ENCODE measurements around the gene TBC1D2.

Gene TBC1D2

GRCh38 chr9:98254228-98255060 lies 1.0 kb downstream of the TBC1D2 start:
- FAIRE-seq, result no peak
- no peak for TF ChIP-seq POLR2A (IDR thresholded peaks at IDR 0.05; ENCODE audit: low read depth, low read length)
- TF ChIP-seq TAF1 (IDR thresholded peaks at IDR 0.05; ENCODE audit: borderline replicate concordance, low read depth, low read length), result no peak
- no peak for TF ChIP-seq POLR2AphosphoS5 (IDR thresholded peaks at IDR 0.05; ENCODE audit: low read depth, low read length)
- no peak for DNase-seq (ENCODE audit: insufficient read length)

- no peak for FAIRE-seq
- DNase-seq (ENCODE audit: insufficient read length), result no peak
- TF ChIP-seq POLR2A (IDR thresholded peaks at IDR 0.05; ENCODE audit: low read depth, low read length) (no peak), TAF1 (IDR thresholded peaks at IDR 0.05; ENCODE audit: borderline replicate concordance, low read depth, low read length) (no peak), POLR2AphosphoS5 (IDR thresholded peaks at IDR 0.05; ENCODE audit: low read depth, low read length) (no peak)
These were observed 1.9 kb downstream of the TBC1D2 start for GRCh38 chr9:98253565-98253964.

- DNase-seq (ENCODE audit: insufficient read length) (no peak), FAIRE-seq (no peak)
- no peak for TF ChIP-seq TAF1 (IDR thresholded peaks at IDR 0.05; ENCODE audit: borderline replicate concordance, low read depth, low read length)
- no peak for TF ChIP-seq POLR2AphosphoS5 (IDR thresholded peaks at IDR 0.05; ENCODE audit: low read depth, low read length)
- no peak for TF ChIP-seq POLR2A (IDR thresholded peaks at IDR 0.05; ENCODE audit: low read depth, low read length)
These were observed 3.9 kb downstream of the TBC1D2 start for GRCh38 chr9:98251551-98251950.

- TF ChIP-seq TAF1 (IDR thresholded peaks at IDR 0.05; ENCODE audit: borderline replicate concordance, low read depth, low read length) (no peak), POLR2AphosphoS5 (IDR thresholded peaks at IDR 0.05; ENCODE audit: low read depth, low read length) (no peak), POLR2A (IDR thresholded peaks at IDR 0.05; ENCODE audit: low read depth, low read length) (no peak)
- DNase-seq (ENCODE audit: insufficient read length), result no peak
- no peak for FAIRE-seq
These were observed 5.7 kb downstream of the TBC1D2 start for GRCh38 chr9:98249771-98250170.

GRCh38 chr9:98248737-98249474 lies 6.5 kb downstream of the TBC1D2 start:
- no peak for FAIRE-seq
- DNase-seq (ENCODE audit: insufficient read length), result no peak
- no peak for TF ChIP-seq POLR2A (IDR thresholded peaks at IDR 0.05; ENCODE audit: low read depth, low read length)
- TF ChIP-seq TAF1 (IDR thresholded peaks at IDR 0.05; ENCODE audit: borderline replicate concordance, low read depth, low read length), result no peak
- no peak for TF ChIP-seq POLR2AphosphoS5 (IDR thresholded peaks at IDR 0.05; ENCODE audit: low read depth, low read length)

- no peak for FAIRE-seq
- TF ChIP-seq TAF1 (IDR thresholded peaks at IDR 0.05; ENCODE audit: borderline replicate concordance, low read depth, low read length) (no peak), POLR2A (IDR thresholded peaks at IDR 0.05; ENCODE audit: low read depth, low read length) (no peak), POLR2AphosphoS5 (IDR thresholded peaks at IDR 0.05; ENCODE audit: low read depth, low read length) (no peak)
- DNase-seq (ENCODE audit: insufficient read length), result no peak
These were observed 7.4 kb downstream of the TBC1D2 start for GRCh38 chr9:98247831-98248657.

- DNase-seq (ENCODE audit: insufficient read length), result no peak
- TF ChIP-seq TAF1 (IDR thresholded peaks at IDR 0.05; ENCODE audit: borderline replicate concordance, low read depth, low read length) (no peak), POLR2AphosphoS5 (IDR thresholded peaks at IDR 0.05; ENCODE audit: low read depth, low read length) (no peak), POLR2A (IDR thresholded peaks at IDR 0.05; ENCODE audit: low read depth, low read length) (no peak)
- no peak for FAIRE-seq
These were observed 13.0 kb downstream of the TBC1D2 start for GRCh38 chr9:98242426-98242825.

GRCh38 chr9:98241357-98242300 lies 13.8 kb downstream of the TBC1D2 start:
- no peak for TF ChIP-seq POLR2AphosphoS5 (IDR thresholded peaks at IDR 0.05; ENCODE audit: low read depth, low read length)
- TF ChIP-seq POLR2A (IDR thresholded peaks at IDR 0.05; ENCODE audit: low read depth, low read length), result no peak
- no peak for TF ChIP-seq TAF1 (IDR thresholded peaks at IDR 0.05; ENCODE audit: borderline replicate concordance, low read depth, low read length)
- DNase-seq (ENCODE audit: insufficient read length) (no peak), FAIRE-seq (no peak)

GRCh38 chr9:98240475-98240874 lies 15.0 kb downstream of the TBC1D2 start:
- no peak for TF ChIP-seq TAF1 (IDR thresholded peaks at IDR 0.05; ENCODE audit: borderline replicate concordance, low read depth, low read length)
- no peak for TF ChIP-seq POLR2AphosphoS5 (IDR thresholded peaks at IDR 0.05; ENCODE audit: low read depth, low read length)
- TF ChIP-seq POLR2A (IDR thresholded peaks at IDR 0.05; ENCODE audit: low read depth, low read length), result no peak
- no peak for DNase-seq (ENCODE audit: insufficient read length)
- FAIRE-seq, result no peak

GRCh38 chr9:98236901-98237487 lies 18.5 kb downstream of the TBC1D2 start:
- FAIRE-seq (no peak), DNase-seq (ENCODE audit: insufficient read length) (no peak)
- no peak for TF ChIP-seq TAF1 (IDR thresholded peaks at IDR 0.05; ENCODE audit: borderline replicate concordance, low read depth, low read length)
- TF ChIP-seq POLR2A (IDR thresholded peaks at IDR 0.05; ENCODE audit: low read depth, low read length), result no peak
- no peak for TF ChIP-seq POLR2AphosphoS5 (IDR thresholded peaks at IDR 0.05; ENCODE audit: low read depth, low read length)

All from GM12892 (cell line).